AG09309 (cell line): ENCODE data around the gene ATP9B.

ENCODE experiments used
- DNase-seq: peaks from one replicate; pipeline ENCODE4 v3.0.0-alpha.2; 2010; ENCODE audit warnings: low read depth
- H3K4me3 ChIP-seq: 2 replicates; pipeline ENCODE4 v1.5.1; 2011; ENCODE audit warnings: mild to moderate bottlenecking, low read depth, low read length, moderate library complexity; ENCODE audit not compliant: control insufficient read depth
- TF ChIP-seq, protein P1 (sequence below): IDR thresholded peaks from 2 replicates; pipeline ENCODE4 v1.5.1; 2011; ENCODE audit warnings: mild to moderate bottlenecking, low read depth, low read length, inconsistent platforms; ENCODE audit not compliant: insufficient read depth, control insufficient read depth; ENCODE audit errors: missing control alignments

The ATP9B gene

DNA sequence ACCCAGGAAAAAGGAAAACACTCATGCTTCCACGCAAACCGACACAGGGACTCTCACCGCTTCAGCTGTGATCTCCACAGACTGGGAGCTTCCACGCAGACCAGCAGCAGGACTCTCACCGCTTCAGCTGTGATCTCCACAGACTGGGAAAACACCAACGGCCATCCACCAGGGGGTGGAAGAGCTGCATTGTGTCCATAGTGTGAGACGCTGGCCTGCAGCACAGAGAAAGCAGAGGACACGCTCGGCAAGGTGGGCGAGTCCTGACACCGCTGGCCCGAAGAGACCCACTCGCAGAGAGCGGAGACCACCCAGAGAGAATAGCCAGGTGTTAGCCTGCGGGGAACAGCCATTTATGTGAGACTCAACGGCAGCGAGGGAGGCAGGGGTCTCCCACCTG lies 284.1 kb downstream of the ATP9B start:
- no peak for DNase-seq
- TF ChIP-seq, protein P1, sequence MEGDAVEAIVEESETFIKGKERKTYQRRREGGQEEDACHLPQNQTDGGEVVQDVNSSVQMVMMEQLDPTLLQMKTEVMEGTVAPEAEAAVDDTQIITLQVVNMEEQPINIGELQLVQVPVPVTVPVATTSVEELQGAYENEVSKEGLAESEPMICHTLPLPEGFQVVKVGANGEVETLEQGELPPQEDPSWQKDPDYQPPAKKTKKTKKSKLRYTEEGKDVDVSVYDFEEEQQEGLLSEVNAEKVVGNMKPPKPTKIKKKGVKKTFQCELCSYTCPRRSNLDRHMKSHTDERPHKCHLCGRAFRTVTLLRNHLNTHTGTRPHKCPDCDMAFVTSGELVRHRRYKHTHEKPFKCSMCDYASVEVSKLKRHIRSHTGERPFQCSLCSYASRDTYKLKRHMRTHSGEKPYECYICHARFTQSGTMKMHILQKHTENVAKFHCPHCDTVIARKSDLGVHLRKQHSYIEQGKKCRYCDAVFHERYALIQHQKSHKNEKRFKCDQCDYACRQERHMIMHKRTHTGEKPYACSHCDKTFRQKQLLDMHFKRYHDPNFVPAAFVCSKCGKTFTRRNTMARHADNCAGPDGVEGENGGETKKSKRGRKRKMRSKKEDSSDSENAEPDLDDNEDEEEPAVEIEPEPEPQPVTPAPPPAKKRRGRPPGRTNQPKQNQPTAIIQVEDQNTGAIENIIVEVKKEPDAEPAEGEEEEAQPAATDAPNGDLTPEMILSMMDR: no peak
- no peak overlapping the region for H3K4me3 ChIP-seq

DNA sequence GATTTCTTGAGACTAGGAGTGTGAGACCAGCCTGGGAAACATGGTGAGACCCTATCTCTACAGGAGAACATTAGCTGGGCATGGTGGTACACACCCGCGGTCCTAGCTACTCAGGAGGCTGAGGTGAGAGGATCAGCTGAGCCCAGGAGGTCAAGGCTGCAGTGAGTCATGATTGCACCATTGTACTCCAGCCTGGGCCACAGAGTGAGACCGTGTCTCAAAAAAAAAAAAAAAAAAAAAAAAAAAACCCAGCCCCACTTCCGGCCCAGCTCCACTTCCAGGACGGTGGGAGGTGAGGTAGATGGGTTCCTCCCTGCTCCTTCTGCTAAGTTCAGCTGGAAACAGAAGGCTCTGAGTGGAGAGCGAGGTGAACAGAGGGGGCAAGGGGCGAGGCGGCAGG lies 285.2 kb downstream of the ATP9B start:
- TF ChIP-seq, protein P1: no peak
- no peak for DNase-seq
- no peak overlapping the region for H3K4me3 ChIP-seq

DNA sequence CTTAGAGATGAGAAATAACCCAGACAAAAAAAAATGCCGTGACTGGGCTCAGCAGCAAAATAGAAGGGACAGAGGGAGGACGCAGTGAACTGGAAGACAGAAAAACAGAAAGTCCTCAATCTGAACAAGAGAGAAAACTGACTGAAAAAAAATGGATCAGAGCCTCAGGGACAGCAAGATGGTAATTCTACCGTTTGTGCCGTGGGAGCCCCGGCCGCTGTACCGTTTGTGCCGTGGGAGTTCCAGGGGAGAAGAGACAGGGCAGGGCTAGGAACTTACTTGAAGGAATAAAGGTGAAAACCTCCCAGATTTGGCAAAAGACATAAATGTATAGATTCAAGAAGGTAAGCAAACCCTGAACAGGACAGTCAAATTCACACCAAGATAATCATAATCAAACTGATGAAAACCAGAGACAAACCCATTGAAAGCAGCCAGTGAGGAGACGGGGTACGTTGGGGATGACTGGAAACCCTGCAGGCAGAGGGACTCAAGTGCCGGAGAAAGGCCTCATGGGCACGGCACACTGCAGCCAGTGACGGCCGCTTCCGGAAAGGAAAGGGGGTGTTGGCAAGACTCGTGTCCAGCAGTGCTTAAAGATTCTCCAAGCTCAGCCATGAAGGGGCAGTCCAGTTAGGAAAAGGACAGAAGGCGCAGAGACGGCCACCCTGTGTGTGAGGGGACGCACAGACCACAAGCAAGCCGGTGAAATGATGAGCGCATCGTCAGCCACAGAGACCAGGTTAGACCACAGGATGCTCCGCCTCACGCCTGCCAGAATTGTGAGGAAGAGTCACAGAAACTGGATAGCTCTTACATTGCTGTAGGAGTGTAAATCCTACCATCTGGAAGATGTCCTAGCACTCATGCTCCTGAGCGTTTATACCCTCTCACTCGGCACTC lies 286.5 kb downstream of the ATP9B start:
- TF ChIP-seq, protein P1: no peak
- H3K4me3 ChIP-seq: no peak overlapping the region
- no peak for DNase-seq

DNA sequence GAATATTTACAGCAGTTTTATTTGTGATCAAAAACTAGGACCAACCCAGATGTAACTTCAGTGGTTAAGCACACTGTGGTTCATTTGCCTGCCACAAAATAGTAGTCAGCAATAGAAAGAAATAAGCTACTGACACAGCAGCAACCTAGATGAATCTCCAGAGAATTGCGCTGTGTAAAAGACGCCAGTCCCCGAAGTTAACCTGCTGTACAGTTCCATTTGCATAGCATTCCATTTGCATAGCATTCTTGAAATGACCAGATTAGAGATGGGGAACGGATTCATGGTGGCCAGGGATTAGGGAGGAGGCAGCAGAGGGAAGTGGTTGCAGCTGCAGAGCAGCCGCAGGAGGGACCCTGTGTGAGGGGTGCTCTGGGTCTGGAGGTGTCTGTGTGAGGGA lies 287.2 kb downstream of the ATP9B start:
- no peak overlapping the region for H3K4me3 ChIP-seq
- TF ChIP-seq, protein P1: no peak
- DNase-seq: no peak

DNA sequence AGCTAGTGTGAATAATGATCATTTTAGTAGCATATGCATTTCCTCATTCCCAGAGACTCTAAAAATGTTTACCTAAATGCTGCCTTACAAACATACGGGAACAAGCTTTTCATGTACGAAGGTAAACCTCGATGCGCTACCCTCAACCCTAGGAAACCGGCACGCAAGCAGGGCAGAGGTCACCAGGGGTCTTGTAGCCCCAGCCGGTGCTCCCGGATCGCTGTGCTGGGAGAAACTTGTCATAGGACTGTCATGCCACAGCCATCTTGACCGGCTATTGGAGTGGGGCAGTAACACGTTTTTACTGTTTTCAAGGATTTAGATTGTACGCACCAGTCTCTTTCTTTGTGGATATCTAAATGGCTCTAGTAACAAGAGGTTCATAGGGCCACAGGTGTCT lies 291.7 kb downstream of the ATP9B start:
- TF ChIP-seq, protein P1: no peak
- H3K4me3 ChIP-seq: no peak overlapping the region
- no peak for DNase-seq

DNA sequence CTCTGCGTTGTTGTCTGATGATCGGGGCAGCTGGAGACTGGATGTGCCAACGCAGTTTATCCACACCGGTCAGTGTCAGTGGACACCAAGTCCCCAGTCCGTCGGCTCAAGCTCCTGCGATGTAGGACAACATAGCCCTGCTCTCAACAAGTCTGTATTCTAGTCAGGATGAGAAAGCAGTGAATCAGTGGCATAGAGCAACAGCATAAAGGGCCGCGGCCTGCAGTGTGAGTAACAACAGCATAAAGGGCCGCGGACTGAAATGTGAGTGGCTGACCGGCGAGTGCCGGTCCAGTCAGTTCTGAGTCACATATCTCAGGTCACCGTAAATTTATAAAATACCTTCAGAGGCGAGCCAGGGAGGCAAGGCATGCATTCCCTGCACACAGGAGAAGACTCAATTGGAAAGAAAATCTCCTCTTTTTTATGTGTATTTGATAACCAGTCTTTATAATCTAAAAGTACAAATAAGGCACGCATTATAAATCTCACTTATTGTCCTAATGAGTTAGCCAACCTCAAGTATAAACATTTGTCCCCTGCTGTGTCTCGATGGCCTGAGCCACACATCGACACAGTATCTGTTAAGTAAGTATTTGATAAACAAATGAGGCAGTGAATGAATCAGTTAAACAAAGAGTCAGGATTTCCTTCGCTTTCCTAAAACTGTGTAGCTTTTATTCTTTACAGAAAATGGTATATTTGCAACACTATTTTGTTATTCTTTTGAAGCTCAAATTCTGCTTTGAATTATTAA lies 292.8 kb downstream of the ATP9B start:
- no peak overlapping the region for H3K4me3 ChIP-seq
- TF ChIP-seq, protein P1: no peak
- DNase-seq: no peak
